Measurements from ENCODE around the gene TCTN1.
"Not testable (repeated sequence)": the region's sequence is repeated elsewhere in the genome, so short reads cannot be mapped to it uniquely, and the experiment has no call there.

TCTN1 gene

DNA sequence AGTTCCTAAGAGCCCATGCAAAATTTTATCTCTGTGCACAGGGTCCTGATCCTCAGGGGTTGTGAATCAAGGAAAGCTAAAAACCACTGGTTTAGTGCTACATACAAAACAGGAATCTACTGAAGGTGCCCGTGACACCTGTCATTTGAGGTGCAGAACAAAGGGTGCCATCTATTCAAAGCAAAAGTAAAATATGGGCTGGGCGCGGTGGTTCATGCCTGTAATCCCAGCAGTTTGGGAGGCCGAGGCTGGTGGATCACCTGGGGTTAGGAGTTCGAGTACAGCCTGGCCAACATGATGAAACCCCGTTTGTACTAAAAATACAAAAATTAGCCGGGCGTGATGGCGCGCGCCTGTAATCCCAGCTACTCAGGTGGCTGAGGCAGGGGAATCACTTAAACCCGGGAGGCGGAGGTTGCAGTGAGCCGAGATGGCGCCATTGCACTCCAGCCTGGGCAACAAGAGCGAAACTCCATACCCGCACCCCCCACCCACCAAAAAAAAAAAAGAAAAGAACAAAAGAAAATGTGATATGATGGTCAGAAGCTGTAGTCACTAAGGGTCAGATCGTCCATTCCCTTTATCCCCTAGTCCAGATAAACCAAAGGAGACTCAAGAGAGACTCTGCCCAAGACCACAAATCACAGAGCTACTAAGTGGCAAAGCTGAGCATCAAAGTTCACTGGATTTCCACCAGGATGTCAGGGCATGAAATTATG lies 34.2 kb upstream of the TCTN1 start:
- H3K4me3 Mint-ChIP-seq, result no peak overlapping the region
- no peak for DNase-seq
- no peak overlapping the region for H3K27ac Mint-ChIP-seq
- H3K27me3 Mint-ChIP-seq (ENCODE audit: low read depth, poor library complexity), result peaks cover 9% of the 10 kb centered on the region
- no peaks in the 10 kb centered on the region for H3K9me3 Mint-ChIP-seq
- peaks cover 34% of the 10 kb centered on the region for H3K4me1 Mint-ChIP-seq
- TF ChIP-seq, protein P1, sequence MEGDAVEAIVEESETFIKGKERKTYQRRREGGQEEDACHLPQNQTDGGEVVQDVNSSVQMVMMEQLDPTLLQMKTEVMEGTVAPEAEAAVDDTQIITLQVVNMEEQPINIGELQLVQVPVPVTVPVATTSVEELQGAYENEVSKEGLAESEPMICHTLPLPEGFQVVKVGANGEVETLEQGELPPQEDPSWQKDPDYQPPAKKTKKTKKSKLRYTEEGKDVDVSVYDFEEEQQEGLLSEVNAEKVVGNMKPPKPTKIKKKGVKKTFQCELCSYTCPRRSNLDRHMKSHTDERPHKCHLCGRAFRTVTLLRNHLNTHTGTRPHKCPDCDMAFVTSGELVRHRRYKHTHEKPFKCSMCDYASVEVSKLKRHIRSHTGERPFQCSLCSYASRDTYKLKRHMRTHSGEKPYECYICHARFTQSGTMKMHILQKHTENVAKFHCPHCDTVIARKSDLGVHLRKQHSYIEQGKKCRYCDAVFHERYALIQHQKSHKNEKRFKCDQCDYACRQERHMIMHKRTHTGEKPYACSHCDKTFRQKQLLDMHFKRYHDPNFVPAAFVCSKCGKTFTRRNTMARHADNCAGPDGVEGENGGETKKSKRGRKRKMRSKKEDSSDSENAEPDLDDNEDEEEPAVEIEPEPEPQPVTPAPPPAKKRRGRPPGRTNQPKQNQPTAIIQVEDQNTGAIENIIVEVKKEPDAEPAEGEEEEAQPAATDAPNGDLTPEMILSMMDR (IDR thresholded peaks at IDR 0.05), result no peak
- peaks cover 5% of the 10 kb centered on the region for H3K36me3 Mint-ChIP-seq (ENCODE audit: low read depth)

DNA sequence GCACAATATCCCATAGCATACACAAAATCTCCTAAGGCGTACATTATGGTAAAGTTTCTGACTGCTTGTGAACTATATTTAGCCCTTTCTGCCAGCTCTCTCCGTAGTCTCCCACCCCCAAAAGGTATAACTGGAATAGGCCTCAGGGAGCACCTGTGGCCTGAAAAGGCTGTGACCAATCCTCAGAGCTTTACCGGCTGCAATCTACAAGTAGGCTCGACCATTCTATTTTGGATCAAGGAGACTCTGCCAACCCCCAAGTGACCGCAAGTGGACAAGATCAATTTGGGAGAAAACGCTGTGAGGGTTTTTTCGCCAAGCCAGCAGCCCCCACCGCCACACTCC lies 32.0 kb upstream of the TCTN1 start:
- no peaks in the 10 kb centered on the region for H3K9me3 Mint-ChIP-seq
- peak overlapping the region; percentile 90 for H3K4me3 Mint-ChIP-seq
- TF ChIP-seq, protein P1 (IDR thresholded peaks at IDR 0.05), result no peak
- H3K36me3 Mint-ChIP-seq (ENCODE audit: low read depth), result peaks cover 5% of the 10 kb centered on the region
- peak overlapping the region; percentile 16 for H3K27ac Mint-ChIP-seq
- DNase-seq, result no peak
- peaks cover 13% of the 10 kb centered on the region for H3K27me3 Mint-ChIP-seq (ENCODE audit: low read depth, poor library complexity)
- peaks cover 48% of the 10 kb centered on the region for H3K4me1 Mint-ChIP-seq

DNA sequence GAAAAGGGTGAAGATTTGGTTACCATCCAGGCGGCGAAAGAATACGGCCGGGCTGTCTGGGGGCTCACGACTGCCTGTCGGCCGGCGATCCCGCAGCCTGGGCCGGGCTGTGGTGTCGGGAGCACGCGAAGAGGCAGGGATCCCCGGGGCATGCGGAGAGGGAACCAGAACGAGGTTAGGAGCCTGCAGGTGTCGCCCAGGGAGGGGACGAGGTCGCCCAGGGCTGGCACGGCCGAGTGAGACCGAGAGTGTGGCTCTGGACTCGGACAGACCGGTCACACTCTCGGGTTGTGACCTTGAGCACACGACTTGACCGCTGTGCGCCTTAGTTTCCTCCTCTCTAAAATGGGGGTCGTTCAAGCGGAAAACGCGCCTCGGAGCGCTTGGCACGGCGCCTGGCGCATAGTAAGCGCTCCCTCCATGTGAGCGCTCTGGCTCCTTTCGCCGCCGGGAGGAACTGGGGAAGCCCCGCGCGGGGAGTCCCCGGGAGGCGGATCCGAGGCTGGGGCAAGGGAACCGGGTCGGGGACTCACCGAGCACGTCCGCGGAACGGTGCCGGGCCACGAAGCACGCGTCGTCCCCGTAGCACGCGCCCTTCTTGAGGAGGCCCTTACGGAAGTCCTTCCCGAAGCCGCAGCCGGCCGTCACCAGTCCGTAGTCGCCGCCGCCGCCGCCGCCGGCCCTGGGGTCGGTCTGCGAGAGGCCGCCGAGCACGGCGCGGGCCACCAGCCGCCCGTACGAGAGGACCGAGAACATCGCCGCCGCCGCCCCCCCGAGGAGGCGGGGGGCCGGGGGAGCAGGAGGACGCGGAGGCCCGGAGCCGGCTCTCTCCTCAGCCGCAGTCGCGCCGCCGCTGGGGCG lies 31.4 kb upstream of the TCTN1 start:
- Mint-ChIP-seq H3K4me1 (peaks cover 48% of the 10 kb centered on the region), H3K36me3 (ENCODE audit: low read depth) (peaks cover 5% of the 10 kb centered on the region), H3K27ac (peak overlapping the region; percentile 16), H3K9me3 (no peaks in the 10 kb centered on the region), H3K27me3 (ENCODE audit: low read depth, poor library complexity) (peaks cover 13% of the 10 kb centered on the region), H3K4me3 (peak overlapping the region; percentile 90)
- DNase-seq, result peak; percentile 63
- TF ChIP-seq, protein P1 (IDR thresholded peaks at IDR 0.05), result no peak

DNA sequence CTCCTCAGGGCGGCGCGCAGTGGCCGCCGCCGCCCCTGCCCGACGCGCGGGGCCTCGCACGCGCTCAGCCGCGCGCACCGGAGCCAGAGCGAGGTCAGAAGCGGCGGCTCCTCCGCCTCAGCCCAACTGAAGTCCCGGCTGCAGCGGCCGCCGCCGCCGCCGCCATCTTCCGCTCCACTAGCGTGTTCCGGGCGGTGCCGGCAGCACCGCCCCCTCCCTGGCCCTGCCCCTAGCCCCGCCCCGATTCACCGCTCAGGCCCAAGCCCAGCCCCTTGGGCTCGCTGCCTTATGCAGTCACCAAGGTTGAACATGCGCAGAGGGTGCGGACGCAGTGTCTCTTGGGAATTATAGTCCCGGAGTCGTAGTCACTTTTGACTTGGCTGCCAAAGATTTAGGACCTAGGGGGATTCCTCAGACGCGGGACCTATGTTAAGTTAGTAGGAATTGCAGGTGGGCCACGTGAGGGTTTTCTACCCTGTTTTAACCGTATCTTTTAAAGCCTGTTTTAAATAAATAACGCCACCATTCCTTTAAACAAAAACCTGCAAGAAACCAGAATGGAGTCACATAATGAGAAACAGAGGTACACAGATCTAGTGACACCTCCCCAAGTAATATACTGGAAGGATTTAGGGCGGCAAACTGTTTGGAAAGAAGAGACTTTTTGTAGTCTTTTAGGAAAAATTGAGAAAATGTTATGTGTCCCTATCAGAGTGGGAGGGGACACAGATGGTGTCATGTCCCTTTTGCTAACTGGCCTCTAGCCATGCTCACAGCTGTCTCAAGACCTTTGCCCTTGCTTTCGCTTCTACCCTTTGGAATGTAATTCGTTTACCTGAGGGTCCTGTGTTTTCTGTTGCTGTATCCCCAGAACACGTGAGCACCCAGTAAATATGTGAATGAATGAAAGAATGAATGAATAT lies 30.5 kb upstream of the TCTN1 start, which contains the start of gene PPTC7:
PPTC7 (minus strand) TSS at position 182 of the 923 bp plus-strand sequence. CDS start 287 bp downstream, outside the sequence.
- Mint-ChIP-seq H3K36me3 (ENCODE audit: low read depth) (peaks cover 5% of the 10 kb centered on the region), H3K9me3 (no peaks in the 10 kb centered on the region), H3K27ac (no peak within 1 kb of the TSS), H3K4me1 (peaks cover 40% of the 10 kb centered on the region), H3K27me3 (ENCODE audit: low read depth, poor library complexity) (peaks cover 21% of the 10 kb centered on the region), H3K4me3 (peak within 1 kb of the TSS; percentile 90)
- TF ChIP-seq, protein P1 (IDR thresholded peaks at IDR 0.05), result no peak
- DNase-seq, result peak; percentile 98

DNA sequence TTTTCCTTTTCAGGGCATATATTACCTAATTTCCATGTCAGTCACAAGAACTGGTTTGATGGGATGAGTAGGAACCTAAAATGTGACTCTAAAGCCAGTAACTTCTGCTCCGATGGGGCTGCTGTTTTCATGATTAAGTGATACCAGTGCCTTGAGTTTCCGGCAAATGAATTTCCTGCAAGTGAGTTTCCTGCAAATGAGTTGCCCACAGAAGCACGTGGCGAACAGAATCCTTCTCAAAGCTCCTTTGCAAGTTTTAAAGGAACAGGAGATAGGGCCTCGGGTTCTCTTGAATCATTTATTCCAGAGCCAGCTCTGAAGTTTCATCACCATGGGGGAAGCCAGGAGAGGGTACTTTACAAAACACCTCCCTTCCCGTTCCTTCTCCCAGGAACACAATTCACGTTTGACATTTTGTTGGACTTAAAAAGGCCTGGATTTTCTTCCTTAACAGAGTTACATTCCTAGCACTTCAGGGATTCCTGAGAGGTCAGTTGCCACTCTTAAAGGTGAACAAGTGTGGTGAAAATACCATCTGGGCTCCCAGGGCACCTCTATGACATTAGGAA lies 28.6 kb upstream of the TCTN1 start:
- H3K36me3 Mint-ChIP-seq (ENCODE audit: low read depth), result no peaks in the 10 kb centered on the region
- peaks cover 21% of the 10 kb centered on the region for H3K27me3 Mint-ChIP-seq (ENCODE audit: low read depth, poor library complexity)
- no peak overlapping the region for H3K4me3 Mint-ChIP-seq
- no peak for DNase-seq
- H3K4me1 Mint-ChIP-seq, result peaks cover 40% of the 10 kb centered on the region
- TF ChIP-seq, protein P1 (IDR thresholded peaks at IDR 0.05), result no peak
- H3K27ac Mint-ChIP-seq, result no peak overlapping the region
- H3K9me3 Mint-ChIP-seq, result no peaks in the 10 kb centered on the region

DNA sequence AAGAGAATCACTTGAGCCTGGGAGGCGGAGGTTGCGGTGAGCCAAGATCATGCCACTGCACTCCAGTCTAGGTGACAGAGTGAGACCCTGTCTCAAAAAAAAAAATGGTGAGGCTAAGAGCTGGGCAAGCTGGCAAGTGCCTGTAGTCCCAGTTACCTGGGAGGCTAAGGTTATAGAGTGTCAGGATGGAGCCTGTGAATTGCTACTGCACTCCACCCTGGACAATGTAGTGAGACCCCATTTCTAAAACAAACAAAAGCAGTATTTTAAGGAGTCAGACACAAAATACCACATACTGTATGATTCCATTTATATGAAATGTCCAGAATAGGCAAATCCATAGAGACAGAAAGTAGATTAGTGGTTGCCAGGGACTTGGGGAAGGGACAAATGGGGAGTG lies 26.8 kb upstream of the TCTN1 start:
- H3K9me3 Mint-ChIP-seq; H3K36me3 Mint-ChIP-seq (ENCODE audit: low read depth); DNase-seq; H3K27ac Mint-ChIP-seq; H3K4me3 Mint-ChIP-seq: not testable (repeated sequence)
- H3K4me1 Mint-ChIP-seq, result peaks cover 42% of the 10 kb centered on the region
- peaks cover 13% of the 10 kb centered on the region for H3K27me3 Mint-ChIP-seq (ENCODE audit: low read depth, poor library complexity)
